ENCODE data around the gene ILKAP.

Gene ILKAP

DNA sequence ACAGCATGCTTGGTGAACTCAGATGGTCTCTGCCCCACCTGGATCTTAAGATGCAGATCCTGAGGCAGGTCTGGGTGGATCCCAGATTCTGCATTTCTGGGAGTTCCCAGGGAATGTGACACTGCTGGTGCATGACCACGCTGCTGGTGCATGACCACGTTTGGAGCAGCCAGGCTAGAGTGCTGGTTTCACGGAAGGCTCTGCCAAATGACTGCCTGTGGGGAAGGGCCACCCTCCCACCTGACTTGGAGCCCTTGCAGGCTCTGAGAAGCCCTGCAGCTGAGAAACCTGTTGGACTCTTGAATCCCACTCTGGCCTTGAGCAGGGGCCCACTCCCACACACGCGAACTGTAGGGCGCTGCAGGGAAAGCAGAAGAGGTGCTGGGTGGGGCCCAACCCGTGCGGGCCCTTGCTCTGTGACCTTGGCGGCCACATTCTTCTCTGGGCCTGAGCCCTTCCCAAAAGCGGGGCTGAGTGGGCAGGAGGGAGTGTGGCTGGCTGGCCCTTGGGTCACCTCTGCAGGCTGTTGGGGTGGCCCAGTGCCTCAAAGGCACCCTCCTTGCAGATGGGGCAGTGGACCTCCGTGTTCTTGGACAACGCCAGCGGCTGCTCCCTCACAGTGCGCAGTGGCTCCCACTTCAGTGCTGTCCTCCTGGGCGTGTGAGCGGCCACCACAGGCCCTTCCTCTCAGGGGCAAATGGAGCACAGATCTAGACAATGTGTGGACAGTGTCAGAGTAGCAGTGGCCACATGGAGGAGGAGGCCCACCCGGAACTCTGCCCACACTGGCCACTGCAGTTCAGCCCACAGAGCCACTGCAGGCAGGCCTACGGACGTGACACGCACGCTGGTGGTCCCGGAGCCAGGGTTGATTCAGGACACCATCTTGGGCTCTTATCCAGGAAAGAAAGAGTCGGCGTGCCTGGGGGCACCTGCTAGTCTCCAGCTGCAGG lies 36.8 kb downstream of the ILKAP start:
- DNase-seq (ENCODE audit: low read depth): no peak

DNA sequence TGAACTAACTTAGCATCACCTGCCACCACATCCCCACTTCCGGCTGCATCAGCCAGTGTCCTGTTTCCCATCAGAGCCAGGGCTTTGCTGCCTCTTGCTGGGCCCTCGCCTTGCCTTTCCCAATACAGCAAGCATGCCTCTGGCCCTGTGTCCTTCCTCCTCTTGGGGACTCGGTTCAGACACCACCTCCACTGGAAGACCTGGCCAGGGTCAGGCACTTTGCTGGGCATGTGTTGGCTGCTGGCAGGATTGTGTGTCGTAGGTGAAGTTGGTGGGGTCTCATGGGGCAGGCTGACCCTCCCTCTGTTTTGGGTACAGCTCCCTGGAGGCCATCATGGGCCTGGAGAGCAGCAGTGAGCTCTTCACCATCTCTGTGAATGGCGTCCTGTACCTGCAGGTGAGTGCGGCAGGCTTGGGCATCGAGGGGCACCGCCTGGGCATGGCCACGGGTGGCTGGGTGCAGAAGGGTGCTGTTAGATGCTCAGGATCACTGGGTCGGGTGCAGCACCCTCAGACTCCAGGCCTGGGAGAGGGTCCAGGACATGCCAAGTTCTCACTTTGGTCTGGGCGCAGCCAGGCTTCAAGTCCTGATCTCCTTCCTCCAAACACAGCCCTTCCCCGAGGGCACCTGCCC lies 38.1 kb downstream of the ILKAP start:
- no peak for DNase-seq (ENCODE audit: low read depth)

DNA sequence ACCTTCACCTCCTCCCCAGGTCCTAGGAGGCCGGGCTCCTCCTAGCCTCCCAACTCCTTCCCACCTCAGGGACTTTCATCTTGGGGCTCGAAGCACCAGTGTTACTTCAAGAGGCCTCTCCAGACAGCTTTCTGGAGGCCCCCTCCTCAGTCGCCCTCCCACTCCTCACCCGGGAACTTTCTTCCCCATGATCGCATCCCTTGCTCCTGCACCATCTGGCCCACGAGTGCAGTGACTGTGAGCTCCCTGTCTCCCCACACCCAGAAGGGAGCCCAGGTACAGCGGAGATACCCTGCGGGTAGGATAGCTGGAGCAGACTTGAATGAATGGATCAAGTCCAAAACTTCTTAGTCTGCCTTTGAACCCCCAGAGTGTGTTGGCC lies 38.6 kb downstream of the ILKAP start:
- no peak for DNase-seq (ENCODE audit: low read depth)

DNA sequence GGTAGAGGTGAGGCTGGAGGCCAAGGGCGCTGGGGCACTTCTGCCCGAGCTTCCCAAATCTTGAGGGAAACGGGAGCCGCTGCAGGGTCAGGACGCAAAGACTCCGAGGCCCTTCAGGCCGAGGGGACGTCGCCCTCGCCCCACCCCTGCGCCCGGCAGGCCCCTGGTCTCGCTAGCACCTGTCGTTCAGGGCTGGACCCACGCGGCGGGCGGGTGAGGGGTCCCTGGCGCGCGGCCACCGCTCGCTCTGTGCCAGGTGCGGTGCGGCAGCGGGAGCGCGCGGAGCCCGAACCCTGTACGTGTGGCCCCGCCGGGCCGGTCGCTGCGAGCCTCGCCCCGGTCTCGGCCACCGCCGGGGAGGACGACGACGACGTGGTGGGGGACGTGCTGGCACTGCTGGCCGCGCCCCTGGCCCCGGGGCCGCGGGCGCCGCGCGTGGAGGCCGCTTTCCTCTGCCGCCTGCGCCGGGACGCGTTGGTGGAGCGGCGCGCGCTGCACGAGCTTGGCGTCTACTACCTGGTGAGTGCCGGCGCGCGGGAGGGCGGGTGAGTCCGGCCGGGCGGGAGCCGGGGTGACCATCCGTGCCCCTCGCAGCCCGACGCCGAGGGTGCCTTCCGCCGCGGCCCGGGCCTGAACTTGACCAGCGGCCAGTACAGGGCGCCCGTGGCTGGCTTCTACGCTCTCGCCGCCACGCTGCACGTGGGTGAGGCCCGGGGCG lies 39.9 kb downstream of the ILKAP start:
- no peak for DNase-seq (ENCODE audit: low read depth)

DNA sequence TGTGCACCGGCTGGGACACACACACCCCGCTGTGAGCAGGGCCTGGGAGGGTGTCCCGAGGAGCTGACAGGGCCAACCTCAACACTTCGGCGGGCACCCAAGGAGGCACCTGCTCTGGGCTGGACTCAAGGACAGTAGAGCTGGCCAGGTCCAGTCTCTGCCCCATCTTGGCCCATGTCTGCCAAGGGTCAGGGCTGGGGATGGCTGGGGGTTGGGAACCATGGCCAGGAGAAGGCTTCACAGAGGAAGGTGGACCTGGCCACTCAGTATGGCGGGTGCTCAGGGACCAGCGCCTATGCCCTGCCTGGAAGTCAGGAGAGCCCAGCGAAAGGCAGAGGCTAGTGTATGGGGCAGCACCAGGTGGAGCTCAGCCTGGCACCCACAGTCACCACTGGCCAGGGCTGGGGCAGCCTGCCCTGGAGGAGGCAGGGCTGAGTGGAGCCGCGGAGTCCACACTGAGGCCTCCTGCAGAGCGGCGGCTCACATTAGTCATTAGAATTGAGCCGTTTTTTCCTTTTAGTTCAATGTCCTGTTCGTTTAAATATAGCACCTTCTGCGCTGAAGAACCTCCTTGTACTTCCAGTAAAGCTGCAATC lies 40.6 kb downstream of the ILKAP start:
- DNase-seq (ENCODE audit: low read depth): no peak

DNA sequence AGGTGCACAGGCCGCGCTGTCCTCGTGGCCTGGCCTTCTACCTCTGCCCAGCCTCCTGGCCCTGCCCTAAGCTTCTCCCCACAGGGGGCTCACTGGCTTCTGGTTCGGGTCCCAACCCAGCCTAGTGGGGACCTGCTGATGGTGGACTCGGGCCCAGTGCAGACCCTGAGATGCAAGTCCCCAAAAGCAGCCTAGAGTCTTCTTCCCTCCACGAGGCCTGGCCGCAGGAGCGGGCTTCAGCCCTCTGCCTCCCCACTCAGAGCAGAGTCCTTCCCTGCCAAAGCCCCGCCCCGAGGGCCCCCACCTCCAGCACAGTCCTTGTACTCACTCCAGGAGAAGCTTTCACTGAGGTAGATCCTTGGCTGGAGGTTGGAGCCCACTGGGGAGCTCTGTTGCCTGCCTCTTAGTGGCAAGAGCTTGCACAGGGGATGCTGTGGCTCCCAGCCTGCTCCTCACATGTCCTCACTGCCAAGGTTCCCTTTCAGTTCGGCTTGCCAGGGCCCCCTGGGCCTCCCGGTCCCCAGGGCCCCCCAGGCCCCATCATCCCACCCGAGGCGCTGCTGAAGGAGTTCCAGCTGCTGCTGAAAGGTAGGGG lies 41.1 kb downstream of the ILKAP start:
- no peak for DNase-seq (ENCODE audit: low read depth)

DNA sequence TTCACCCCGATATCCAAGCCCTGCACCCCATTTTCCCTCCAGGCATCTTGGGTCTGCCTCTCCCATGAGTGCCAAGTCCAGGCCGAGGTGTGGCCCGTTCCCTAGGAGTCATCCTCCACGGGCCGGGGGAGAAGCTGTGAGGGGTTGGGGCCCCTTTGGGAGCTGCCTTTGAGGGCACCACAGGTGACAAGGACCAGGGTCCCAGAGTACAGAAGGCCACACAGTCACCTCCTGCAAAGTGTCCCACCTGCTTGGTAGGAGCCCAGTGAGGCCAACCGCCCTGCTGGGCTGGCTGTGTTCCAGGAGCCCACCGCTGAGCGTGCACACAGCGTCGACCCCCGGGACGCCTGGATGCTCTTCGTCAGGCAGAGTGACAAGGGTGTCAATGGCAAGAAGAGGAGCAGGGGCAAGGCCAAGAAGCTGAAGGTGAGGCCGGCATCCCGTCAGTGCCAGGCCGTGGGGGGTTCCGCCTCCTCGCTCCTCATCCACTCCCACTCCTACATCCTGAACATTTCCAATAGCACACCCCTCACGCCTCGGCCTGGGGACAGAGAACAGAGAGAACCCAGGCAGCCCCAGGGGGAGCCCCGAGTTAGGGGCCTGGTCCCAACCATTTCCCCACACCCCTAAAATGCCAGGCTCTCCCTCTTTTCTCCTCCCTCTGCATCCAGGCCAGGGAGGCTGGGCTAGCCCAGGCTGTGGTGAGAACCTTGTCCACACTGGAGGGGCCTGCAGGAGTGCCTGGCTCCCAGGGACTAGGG lies 42.0 kb downstream of the ILKAP start:
- no peak for DNase-seq (ENCODE audit: low read depth)

DNA sequence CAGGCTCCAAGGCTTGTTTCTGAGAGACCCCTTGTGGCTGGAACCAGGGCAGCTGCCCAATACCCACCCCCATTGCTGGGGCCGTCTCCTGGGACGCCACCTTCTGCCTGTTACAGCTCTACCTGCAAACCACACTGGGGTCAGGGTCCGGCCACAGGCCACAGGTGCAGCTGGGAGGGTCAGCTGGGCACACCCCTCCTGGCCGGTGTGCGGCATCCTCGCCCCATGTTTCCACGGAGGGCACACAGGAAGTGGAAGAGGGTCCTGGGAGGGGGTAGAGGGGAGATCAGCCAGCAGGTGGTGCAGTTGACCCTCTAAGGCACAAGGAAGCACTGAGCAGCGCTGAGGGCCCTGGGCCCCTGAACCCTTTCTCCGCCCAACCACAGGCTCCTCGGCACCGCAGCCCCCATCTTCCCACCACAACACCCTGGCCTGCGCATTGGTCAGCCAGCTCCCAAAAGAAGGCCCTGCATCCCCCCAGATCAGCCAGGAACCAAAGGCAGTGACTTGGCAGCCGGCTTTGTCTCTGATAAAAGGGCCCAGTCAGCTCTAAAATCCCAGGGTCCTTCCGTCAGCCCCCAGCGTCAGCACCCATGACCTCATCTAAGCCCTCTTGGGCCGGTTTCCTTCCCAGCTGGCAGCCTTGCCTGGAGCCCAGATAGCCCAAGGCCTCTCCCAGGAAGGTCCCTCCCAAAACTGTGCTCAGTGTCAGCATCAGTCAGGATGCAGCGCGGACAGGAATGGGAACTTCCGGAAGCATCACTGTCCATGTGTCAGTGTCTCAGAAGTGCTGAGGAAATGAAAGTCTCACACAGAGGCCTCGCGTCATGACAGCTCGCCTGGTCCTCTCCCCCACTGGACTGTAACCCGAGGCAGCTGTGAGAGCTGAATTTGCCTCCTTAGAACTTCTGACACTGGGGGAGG lies 43.0 kb downstream of the ILKAP start:
- DNase-seq (ENCODE audit: low read depth): no peak

DNA sequence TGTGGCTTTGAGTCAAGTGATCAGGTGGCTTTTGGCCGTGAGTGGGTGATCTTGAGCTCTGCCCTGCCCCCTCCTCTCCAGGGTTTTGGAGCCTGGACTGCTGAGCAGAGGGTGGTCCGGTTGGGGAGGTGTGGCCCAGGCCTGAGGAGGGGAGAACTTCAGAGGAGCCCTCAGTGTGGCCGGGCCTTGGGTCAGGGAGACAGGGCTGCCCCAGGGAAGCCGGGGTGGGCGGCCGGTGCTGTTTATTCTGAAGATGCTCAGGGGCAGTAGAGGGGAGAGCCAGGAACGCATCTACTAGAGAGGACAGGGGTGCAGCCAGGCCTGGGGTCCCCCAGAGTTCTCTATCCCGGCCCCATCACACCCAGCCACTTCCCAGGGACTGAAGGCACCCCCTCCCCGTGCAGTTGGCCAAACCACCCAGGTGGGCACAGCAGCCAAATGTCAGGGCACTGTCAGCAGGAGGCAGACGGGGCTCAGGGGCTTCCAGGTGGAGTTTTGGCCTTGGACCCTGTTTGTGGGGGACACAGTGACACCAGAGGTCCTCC lies 43.8 kb downstream of the ILKAP start:
- no peak for DNase-seq (ENCODE audit: low read depth)

DNA sequence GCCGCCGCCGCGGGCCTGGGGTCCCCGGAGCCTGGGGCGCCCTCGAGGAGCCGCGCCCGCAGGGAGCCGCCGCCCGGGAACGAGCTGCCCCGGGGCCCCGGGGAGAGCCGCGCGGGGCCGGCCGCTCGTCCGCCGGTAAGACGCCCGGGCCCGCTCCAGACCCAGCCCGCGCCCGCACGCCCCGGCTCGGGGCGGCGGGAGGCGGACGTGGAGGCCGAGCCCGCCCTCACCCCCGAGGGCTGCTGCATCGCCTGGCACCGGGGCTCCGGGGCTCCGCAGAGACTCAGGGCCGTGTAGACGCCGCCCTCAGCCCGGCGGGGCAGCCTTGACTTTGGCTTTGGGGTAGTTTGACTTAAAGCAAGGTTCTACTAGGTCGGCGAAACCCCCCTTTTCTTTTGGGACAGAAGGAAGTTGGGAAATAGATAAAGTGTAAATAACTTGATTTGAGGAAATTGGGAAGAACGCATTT lies 44.4 kb downstream of the ILKAP start:
- DNase-seq (ENCODE audit: low read depth): no peak

DNA sequence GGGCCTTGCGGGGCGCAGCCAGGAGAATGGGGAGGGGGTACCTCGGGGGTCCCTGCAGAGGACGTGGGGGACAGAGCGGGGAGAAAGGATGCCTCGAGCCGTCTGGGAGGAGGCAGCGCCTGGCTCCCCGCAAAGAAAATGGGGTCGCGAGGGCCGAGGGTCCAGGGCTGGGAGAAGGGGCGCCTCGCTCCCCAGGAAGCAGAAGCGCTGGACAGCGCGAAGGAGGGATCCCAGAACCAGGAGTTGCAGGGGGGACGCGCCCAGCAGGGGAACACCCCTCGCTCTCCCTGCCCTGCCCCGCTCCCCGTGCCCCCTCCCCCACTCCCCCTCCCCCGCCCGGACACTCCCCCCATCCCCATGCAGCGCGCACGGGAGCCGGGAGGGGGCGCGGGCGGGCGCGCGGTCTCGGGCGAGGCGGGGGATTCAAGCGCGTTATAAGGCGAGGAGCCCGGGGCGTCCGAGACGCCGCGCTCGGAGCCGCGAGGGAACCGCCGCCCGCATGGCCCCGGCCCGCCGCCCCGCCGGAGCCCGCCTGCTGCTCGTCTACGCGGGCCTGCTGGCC lies 44.9 kb downstream of the ILKAP start, which contains the start of gene ERFE:
Gene ERFE, plus strand, starts transcription at position 462 of the 562 bp plus-strand sequence. Its CDS starts 38 bp downstream, at position 500.
- no peak for DNase-seq (ENCODE audit: low read depth)

DNA sequence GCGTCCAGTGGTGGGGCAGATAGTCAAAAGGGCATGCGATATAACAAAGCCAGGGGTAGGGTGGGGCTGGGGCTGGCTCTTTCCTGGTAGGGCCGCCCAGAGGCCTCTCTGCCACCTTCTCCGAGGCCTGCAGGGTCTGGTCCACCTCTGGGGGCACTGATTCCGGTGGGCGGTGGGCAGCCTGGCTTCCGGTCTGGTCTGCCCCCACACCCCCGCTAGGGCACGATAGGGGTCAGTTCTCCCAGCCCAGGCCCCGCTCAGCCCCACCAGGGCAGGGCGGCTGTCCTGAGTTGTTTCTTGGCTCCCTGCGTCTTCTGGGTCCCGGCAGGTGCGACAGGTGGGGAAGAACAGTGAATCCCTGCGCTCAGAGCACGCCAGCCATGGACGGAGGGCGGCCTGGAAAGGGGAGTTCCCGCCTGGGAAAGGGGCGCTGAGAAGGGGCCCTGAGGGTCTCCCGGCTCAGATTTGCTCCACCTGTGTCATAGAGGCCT lies 45.4 kb downstream of the ILKAP start:
- DNase-seq (ENCODE audit: low read depth): no peak

DNA sequence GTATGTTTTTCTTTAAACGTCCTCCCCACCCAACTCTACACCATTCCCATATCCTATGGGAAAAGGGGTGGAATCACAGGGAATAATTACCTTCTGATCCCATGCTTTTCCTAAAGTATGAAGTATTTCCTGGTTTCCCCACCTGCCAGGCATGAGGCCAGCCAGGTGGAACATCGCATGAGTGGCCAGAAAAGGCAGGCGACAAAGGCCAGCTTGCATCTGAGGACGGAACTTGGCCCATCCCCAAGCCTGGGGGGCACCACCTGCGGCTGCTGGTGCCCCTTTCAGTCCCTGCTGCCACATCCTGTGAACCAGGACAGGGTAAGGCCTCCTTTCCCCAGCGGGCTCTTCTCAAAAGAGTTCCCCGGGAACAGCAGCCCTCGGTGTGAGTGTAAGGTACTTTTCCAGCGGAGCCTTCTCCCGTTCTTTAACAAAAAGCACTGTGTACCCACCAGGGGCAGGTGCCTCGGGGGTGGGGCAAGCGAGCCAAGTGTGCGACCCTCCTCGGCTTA lies 45.9 kb downstream of the ILKAP start:
- no peak for DNase-seq (ENCODE audit: low read depth)

DNA sequence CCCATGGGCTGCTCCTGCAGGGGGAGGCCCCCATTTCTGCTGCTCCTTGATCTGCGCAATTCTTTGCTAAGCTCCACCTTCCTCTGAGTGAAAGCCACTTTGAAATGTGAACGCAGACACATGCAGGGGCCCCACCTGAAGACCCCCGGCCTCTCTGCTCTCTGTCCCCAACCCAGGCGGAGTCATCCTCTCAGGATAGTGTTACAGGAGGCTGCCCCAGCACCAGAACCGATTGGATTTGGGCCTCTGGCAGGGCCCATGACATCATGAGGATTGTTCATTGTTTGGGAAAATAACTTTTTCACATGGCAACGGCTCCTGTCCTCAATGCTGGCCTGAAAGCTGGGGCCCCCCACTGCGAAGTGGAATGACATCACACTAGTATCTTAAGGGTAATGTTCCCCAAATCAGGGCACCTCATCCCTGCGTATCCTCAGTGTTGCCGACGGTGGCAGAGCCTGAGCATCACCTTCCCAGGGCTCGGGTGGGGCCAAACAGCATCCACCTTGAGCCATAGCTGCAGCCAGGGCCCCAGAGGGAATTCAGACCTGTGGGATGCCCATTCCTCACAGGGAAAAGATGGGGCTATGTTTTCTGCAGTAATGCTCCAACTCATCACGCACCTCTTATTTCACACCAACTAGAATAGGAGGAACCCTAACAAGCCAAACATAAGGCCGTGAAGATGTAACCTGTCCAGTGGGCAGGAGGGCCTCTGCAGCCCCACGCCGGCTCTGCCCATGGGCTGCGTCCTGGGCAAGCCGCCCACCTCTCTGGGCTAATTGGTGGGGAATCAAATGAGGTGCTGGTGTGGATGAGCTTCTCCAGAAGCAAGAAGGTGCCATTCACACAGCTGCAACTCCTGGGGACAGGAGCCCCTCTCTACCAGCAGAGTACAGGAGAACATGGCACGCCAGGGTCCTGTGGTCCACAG lies 47.5 kb downstream of the ILKAP start:
- DNase-seq (ENCODE audit: low read depth): no peak

DNA sequence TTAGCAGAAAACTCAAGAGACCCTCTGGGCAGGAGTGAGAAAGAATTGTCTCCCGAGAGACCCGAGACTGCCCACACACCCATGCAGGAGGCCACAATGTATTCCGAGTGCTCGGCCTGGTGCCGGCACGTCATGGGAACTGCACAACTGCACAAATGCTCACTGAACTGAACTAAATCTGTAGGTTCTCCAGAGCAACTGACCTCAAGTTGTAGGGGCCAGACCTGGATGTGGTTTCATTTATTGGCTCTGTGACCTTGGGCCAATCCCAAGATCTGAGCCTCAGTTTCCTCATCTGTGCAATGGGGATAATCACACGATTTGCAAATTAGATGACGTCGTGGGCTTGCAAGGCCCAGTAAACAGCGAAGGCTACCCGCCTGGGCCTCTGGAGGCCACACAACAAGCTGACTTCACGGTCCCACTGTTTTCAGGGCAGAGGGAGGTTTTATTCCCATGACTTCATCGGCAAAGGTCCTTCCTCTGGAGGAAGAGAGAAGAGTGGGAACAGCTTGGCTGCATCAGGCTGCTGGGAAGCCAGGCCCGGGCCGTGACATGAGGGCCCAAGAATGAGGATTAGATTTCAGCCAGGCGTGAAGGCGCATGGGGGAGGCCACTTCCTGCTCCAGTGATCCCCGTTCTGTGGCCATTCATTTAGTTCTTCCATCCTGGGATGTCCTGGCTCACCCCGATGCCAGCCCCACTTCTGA lies 48.3 kb downstream of the ILKAP start:
- no peak for DNase-seq (ENCODE audit: low read depth)

DNA sequence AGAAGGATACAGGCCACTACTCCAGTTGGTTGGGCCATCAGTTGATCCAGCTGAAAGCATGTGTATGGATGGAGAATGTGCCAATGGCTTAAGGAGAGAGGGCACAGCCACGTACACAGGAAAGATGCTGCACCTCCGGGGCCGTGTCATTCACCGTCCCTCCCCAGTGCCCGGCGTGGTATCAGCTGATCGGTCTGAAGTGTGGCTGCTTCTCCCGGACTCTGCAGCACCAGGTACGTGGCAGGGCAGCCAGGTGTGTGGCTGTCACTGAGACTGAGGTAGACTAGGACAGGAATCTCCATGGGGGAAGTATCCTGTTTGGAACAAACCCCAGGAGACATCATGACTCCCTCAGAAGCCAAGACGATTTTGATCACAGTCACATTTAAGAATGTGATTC lies 48.9 kb downstream of the ILKAP start:
- no peak for DNase-seq (ENCODE audit: low read depth)
